T-helper 2 cell (primary cell): ENCODE measurements around the gene USP49.

Experiments used
- DNase-seq, 5 experiments: peaks; one replicate each; pipeline versions ENCODE4 v3.0.0 to v3.0.0-alpha.2; 2012 to 2022

USP49 gene

DNA sequence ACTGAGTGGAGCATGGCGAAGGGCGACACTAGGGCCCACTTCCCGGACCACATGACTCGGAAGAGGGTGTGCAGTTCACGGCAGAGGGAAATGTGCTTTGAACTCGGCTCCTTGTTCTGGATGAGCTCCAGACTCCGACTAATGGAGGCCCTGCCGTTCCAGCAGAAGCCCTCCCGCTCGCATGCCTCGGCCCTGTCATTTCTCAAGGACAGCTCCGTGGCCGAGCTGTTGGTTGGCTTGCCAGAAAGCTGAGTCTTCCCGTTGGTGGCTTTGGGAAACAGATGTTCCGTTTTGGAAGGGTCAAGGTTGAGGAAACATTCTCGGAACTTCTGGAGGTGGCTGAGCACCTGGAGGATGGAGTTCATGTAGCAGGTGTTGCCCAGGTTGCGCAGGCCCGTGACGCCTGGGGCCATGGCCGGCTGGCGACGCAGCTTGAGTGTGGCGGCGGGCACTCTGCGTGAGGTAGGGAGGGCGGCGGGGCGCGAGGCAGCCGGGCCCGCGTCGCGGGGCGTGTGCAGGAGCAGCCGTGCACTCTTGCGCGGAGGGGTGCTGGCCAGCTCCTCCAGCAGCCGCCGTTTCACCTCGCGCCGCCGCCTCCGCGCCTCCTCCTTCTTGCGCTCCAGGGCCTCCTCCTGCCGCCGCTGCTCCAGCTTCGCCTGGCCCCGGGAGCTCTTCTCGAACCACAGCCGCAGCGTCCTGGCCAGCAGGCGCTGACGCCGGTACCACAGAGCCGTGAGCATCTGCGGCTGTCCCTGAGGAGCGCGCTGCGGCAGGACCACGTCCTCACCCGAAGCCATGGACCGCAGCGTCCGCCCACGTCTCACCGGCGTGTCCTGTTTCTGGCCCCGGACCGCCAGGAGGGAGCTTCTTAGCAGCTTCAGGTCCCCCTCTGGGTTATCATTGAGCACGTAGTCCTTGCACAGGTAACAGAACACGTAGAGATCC is 89.1 kb downstream of the USP49 start:
- DNase-seq = no peak

DNA sequence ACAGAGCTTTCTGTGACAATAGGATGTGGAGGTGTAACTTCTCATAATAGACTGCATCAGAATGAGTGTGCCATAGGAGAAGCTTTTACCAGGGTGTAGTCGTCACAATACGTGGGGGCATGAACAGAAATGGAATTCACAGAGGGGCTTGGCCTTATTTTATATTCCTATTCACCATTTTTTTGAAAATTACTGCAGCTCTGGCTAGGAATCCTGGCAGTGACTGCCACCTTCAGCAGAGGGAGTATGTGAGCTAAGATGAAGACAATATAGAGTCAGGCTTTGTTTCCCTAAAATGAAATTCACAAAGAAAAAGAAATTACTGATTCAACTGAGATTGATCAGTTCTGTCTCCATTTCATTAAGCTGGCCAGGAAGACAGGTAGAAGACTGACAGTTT is 93.8 kb downstream of the USP49 start:
- no peak for DNase-seq

DNA sequence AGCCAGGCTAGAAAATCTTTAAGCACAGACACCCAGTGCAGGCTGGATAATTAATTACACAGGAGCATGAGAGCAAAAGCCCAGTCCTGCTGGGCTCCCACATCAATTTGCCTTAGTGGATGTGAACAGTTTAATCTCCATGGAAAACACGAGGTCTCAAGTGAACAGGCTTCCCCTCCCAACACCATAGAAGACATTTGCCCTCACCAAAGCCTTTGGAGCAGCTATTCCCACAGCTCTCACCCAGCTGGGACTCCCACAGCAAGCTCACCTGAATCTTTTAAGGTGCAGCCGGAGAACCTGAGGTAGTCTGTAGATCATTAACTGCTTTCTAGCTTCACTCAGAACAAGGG is 95.6 kb downstream of the USP49 start:
- DNase-seq = no peak

DNA sequence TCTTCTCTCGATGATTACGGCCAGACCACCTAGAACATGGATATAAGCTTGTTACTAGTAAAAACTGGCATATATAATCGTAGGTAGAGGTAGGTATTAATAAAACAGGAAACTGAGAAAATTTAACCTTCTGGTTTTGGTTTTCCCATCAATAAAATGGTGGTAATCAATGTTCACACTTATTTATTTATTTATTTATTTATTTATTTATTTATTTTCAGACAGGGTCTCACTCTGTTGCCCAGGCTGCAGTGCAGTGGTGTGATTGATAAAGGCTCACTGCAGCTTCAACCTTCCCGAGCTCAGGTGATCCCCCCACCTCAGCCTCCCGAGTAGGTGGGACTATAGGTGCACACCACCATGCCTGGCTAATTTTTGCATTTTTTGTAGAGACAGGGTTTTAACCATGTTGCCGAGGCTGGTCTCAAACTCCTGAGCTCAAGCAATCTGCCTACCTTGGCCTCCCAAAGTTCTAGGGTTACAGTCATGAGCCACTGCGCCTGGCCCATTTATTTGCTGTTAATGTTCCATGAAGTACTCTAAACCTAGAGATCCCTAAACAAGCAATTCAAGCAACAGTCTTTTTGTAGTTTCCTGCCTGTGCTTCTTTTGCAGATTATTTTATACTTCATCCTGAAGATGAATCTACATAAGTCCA is 96.1 kb downstream of the USP49 start:
- DNase-seq = no peak

DNA sequence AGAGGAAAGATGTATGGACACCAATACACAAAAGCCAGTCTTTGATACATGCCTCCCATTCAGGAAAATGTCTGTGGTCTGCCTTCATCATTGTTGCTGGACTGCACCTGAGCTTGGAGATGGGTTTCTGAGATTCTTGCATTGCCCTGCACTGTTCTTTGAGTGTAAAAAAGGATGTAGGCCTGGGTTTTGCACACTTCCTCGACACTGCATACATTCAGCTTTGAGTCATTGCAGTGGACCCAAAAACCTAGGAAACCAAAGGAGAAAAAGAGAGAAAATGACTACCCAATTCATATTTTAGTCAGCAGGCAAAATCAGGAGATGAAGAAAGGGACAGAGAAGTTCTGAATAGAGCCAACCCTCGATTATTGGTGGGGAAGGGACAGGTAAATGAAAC is 98.7 kb downstream of the USP49 start:
- no peak for DNase-seq

DNA sequence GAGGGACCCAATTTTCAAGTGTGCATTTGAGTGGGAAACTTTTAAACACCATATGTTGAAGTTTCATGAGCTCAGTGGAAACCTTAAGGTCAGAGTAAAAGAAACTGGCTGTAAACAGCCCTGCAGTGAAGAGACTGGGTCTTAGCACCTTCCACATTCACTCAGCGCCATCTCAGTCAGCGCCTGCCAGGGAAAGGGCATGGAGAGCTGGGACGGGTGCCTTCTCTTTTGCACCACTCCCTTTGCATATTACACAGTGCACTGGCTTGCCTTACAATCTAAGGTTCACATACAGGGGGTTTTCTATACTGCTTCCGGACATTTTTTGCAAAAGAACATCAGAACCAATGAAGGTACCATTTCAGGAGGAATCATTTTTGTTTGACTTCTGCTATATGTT is 103.2 kb downstream of the USP49 start:
- DNase-seq = no peak

- no peak for DNase-seq
These were observed 103.9 kb downstream of the USP49 start for GRCh38 chr6:41791305-41791704.

DNA sequence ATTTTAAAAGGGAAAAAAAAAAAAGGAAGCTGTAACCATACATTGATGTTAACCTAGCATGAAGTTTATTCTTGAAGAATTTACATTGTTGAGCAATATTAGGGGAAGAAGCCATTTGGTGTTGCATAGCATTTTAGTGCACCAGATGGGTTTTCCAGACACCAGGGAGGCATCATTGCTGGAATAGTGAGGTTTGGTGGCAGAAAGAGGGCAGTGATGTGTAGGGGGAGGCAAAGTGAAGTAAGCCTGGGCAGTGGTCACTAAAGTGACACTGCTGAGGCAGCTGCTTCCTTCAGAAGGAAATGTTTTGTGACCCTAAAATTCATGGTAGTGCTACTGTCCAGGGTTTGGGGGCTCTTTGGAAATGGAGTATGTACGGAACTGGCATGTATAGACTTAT is 105.1 kb downstream of the USP49 start:
- no peak for DNase-seq

GRCh38 chr6:41789390-41789724 is 105.8 kb downstream of the USP49 start:
- no peak for DNase-seq

GRCh38 chr6:41787219-41787917 is 107.8 kb downstream of the USP49 start, which contains the start of gene TOMM6:
TOMM6 (plus strand) TSS chr6:41787694; CDS start chr6:41787698, 4 bp downstream.
- DNase-seq = peak; percentile 87 to 96 (median 92)

- DNase-seq = peak; percentile 76 to 86 (median 78)
These were observed 108.5 kb downstream of the USP49 start for GRCh38 chr6:41786451-41787218.

GRCh38 chr6:41785689-41786450 is 109.3 kb downstream of the USP49 start:
- peak in 1 of 5 experiments; percentile 12 for DNase-seq

- no peak for DNase-seq
These were observed 109.9 kb downstream of the USP49 start for GRCh38 chr6:41785254-41785653.

- DNase-seq = no peak
These were observed 110.5 kb downstream of the USP49 start for GRCh38 chr6:41784581-41785171.

GRCh38 chr6:41783106-41783780 is 111.9 kb downstream of the USP49 start:
- no peak for DNase-seq

- DNase-seq = no peak
These were observed 113.8 kb downstream of the USP49 start for GRCh38 chr6:41781366-41781730.

GRCh38 chr6:41780551-41781365 is 114.4 kb downstream of the USP49 start, which contains the start of gene PRICKLE4:
PRICKLE4 (plus strand) TSS chr6:41780782; CDS start chr6:41783474, 2,692 bp downstream.
- DNase-seq = no peak

DNA sequence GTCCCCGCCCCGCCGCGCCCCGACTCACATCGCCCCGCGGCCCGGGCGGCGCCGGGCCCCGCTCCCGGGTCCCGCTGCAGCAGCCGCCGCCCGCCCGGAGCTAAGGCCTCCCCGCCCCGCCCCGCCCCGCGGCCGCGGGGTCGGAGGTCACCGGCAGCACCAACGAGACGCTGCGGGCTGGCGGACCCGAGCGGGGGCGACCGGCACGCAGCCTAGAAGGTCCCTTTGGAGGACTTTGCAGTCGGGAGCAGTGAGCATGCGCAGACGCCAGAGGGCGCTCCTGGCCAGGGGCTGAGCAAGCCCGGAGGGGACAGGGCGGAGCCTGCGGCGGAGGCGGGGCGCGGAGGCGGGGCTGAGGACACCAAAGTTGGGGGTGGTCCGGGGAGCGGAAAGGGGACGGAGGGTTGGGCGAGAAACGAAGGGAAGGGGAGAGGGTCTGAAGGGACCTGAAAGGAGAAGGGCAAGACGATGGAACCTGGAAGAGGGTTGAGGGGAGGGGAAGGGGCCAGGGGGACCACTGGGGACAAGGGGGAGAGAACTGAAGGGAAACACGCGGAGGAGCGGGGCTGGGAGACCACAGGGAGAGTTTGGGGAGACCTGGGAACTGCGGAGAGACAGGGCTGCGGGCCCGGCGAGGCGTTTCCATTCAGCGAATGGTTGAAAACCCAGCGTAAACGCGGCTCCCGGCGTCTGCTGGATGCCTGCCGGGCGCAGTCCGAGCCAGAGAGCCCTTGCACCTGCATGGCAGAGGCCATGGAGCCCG is 115.2 kb downstream of the USP49 start, which contains the start of gene FRS3:
TSS of gene FRS3 (minus strand) at position 113 of the 763 bp plus-strand sequence. CDS start 2,913 bp downstream, outside the sequence.
- peak; percentile 96 to 100 (median 99) for DNase-seq

- no peak for DNase-seq
These were observed 115.8 kb downstream of the USP49 start for GRCh38 chr6:41779336-41779735.
